NCI-H146 (cell line): Measurements from ENCODE around the gene EIF3M.
"Not testable (repeated sequence)": the region's sequence is repeated elsewhere in the genome, so short reads cannot be mapped to it uniquely, and the experiment has no call there.

Experiments used
- DNase-seq: peaks from one replicate; lab custom pipeline; 2025; lab: John Stamatoyannopoulos, UW

Gene EIF3M

GRCh38 chr11:32596114-32596513, 12.5 kb downstream of the EIF3M start:
- DNase-seq: not testable (repeated sequence)

- DNase-seq: no peak
These were observed 14.3 kb downstream of the EIF3M start for GRCh38 chr11:32597921-32598320.

- DNase-seq: no peak
These were observed 19.2 kb downstream of the EIF3M start for GRCh38 chr11:32602657-32603415.

- no peak for DNase-seq
These were observed 22.6 kb downstream of the EIF3M start for GRCh38 chr11:32606220-32606619.

GRCh38 chr11:32608826-32609225, 25.2 kb downstream of the EIF3M start:
- DNase-seq: not testable (repeated sequence)

GRCh38 chr11:32610797-32611352, 27.2 kb downstream of the EIF3M start:
- DNase-seq: no peak

- no peak for DNase-seq
These were observed 30.0 kb downstream of the EIF3M start for GRCh38 chr11:32613500-32614151.

- no peak for DNase-seq
These were observed 31.8 kb downstream of the EIF3M start for GRCh38 chr11:32615422-32615821.

GRCh38 chr11:32616903-32617302, 33.3 kb downstream of the EIF3M start:
- DNase-seq: no peak

- DNase-seq: no peak
These were observed 47.2 kb downstream of the EIF3M start for GRCh38 chr11:32630844-32631243.

- DNase-seq: no peak
These were observed 52.2 kb downstream of the EIF3M start for GRCh38 chr11:32635819-32636218.

GRCh38 chr11:32641361-32641760, 57.7 kb downstream of the EIF3M start:
- no peak for DNase-seq

- DNase-seq: no peak
These were observed 59.9 kb downstream of the EIF3M start for GRCh38 chr11:32643526-32643925.
